ENCODE measurements around the gene PHLDB1. TPM values are rescaled to one million over a fixed set of nuclear protein-coding genes. Genes with fewer than 3 reads are reported as not detected.

The PHLDB1 gene
- total RNA-seq, 4 donors from 2014 or later, result 92.6 to 276 (median 161) TPM

DNA sequence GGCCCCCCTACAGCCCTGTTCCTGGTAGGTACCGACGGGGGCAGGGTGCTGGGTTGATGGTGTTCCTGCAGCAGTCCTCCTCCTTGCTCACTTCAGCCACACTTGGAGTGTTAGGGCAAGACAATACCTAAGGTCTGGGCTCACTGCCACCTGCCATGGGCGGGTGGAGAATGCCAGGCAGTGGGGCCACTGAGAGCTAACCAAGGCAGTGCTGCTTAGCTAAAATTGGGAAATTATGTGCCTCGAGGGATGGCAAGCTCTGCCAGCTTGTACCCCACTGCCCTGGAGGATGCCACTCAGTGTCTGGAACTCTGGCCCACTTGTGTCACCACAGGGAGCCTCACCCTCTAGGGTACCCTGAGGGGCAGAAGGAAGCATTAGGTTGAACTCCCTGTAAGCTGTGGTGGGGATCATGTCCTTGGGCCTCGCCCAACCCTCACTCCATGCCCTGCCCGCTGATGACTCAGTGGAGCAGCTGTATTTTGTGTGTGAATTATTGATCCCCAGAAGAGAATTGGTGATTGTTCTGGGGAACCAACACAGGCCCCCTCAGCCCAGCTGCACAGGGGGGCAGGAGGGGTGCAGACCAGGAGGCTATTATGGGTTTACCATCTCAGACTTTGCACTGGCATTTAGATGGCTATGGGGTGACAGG, 17.7 kb downstream of the PHLDB1 start:
- peaks cover 16 to 48% (median 41%) of the 10 kb centered on the region in 4 donors for H3K4me1 ChIP-seq
- H3K9me3 ChIP-seq, result no peaks in the 10 kb centered on the region
- no peaks in the 10 kb centered on the region for H3K36me3 ChIP-seq
- no peak overlapping the region for H3K4me3 ChIP-seq
- no peak for TF ChIP-seq POLR2AphosphoS5 (IDR thresholded peaks at IDR 0.05)
- no peak for TF ChIP-seq EP300 (IDR thresholded peaks at IDR 0.05; ENCODE audit: low read depth)
- TF ChIP-seq POLR2A (IDR thresholded peaks at IDR 0.05), result no peak
- no peak for TF ChIP-seq CTCF (IDR thresholded peaks at IDR 0.05)
- no peak for DNase-seq
- intact Hi-C loops (cut with DNase I; ENCODE audit: low total_unique reads), result no loop called here
- no peak overlapping the region for H3K27ac ChIP-seq
- in situ Hi-C loops (cut with MboI; ENCODE audit: low pct_ligation_motif_present in 1 of 4, low pct_unique_long_range_greater_than_20kb in 1 of 4, low sequenced_read_pairs in 3 of 4), result no loop called here
- 85% methylated on average over 6 of the region's 6 CpGs; no CpG with 5 or more reads in 1 of the 2 donors for WGBS, 2 donors (ENCODE audit: low coverage in 1 of 2)
- H3K27me3 ChIP-seq, result no peaks in the 10 kb centered on the region

- TF ChIP-seq POLR2A (IDR thresholded peaks at IDR 0.05) (no peak), POLR2AphosphoS5 (IDR thresholded peaks at IDR 0.05) (no peak), CTCF (IDR thresholded peaks at IDR 0.05) (no peak), EP300 (IDR thresholded peaks at IDR 0.05; ENCODE audit: low read depth) (no peak)
- intact Hi-C loops (cut with DNase I; ENCODE audit: low total_unique reads) (no loop called here), in situ Hi-C loops (cut with MboI; ENCODE audit: low pct_ligation_motif_present in 1 of 4, low pct_unique_long_range_greater_than_20kb in 1 of 4, low sequenced_read_pairs in 3 of 4) (no loop called here)
- no peaks in the 10 kb centered on the region for H3K27me3 ChIP-seq
- H3K9me3 ChIP-seq, result no peaks in the 10 kb centered on the region
- H3K4me1 ChIP-seq, result peaks cover 8 to 45% (median 37%) of the 10 kb centered on the region in 4 donors
- H3K36me3 ChIP-seq, result no peaks in the 10 kb centered on the region
- DNase-seq, result no peak
- H3K4me3 ChIP-seq, result no peak overlapping the region
- no peak overlapping the region for H3K27ac ChIP-seq
- 76% methylated on average over 2 of the region's 2 CpGs; no CpG with 5 or more reads in 1 of the 2 donors for WGBS, 2 donors (ENCODE audit: low coverage in 1 of 2)
Measured at GRCh38 chr11:118625976-118626375, 18.6 kb downstream of the PHLDB1 start.

GRCh38 chr11:118627566-118627965, 20.2 kb downstream of the PHLDB1 start:
- no peak for TF ChIP-seq POLR2AphosphoS5 (IDR thresholded peaks at IDR 0.05)
- no peak for TF ChIP-seq EP300 (IDR thresholded peaks at IDR 0.05; ENCODE audit: low read depth)
- TF ChIP-seq POLR2A (IDR thresholded peaks at IDR 0.05), result no peak
- TF ChIP-seq CTCF (IDR thresholded peaks at IDR 0.05), result no peak
- Histone ChIP-seq H3K4me3 (no peak overlapping the region), H3K9me3 (no peaks in the 10 kb centered on the region), H3K27ac (no peak overlapping the region), H3K36me3 (no peaks in the 10 kb centered on the region), H3K4me1 (peaks cover 5 to 45% (median 36%) of the 10 kb centered on the region in 4 donors), H3K27me3 (no peaks in the 10 kb centered on the region)
- 93% methylated on average over 3 of the region's 10 CpGs; no CpG with 5 or more reads in 1 of the 2 donors for WGBS, 2 donors (ENCODE audit: low coverage in 1 of 2)
- intact Hi-C loops (cut with DNase I; ENCODE audit: low total_unique reads), result no loop called here
- DNase-seq, result no peak
- in situ Hi-C loops (cut with MboI; ENCODE audit: low pct_ligation_motif_present in 1 of 4, low pct_unique_long_range_greater_than_20kb in 1 of 4, low sequenced_read_pairs in 3 of 4), result no loop called here

GRCh38 chr11:118628031-118628430, 20.6 kb downstream of the PHLDB1 start:
- TF ChIP-seq EP300 (IDR thresholded peaks at IDR 0.05; ENCODE audit: low read depth) (no peak), CTCF (IDR thresholded peaks at IDR 0.05) (no peak), POLR2AphosphoS5 (IDR thresholded peaks at IDR 0.05) (no peak), POLR2A (IDR thresholded peaks at IDR 0.05) (no peak)
- 89% methylated on average over 20 of the region's 20 CpGs; no CpG with 5 or more reads in 1 of the 2 donors for WGBS, 2 donors (ENCODE audit: low coverage in 1 of 2)
- in situ Hi-C loops (cut with MboI; ENCODE audit: low pct_ligation_motif_present in 1 of 4, low pct_unique_long_range_greater_than_20kb in 1 of 4, low sequenced_read_pairs in 3 of 4) (no loop called here), intact Hi-C loops (cut with DNase I; ENCODE audit: low total_unique reads) (no loop called here)
- Histone ChIP-seq H3K9me3 (no peaks in the 10 kb centered on the region), H3K27ac (no peak overlapping the region), H3K36me3 (no peaks in the 10 kb centered on the region), H3K4me3 (no peak overlapping the region), H3K27me3 (no peaks in the 10 kb centered on the region), H3K4me1 (peaks cover 5 to 45% (median 36%) of the 10 kb centered on the region in 4 donors)
- DNase-seq, result no peak

All from transverse colon (tissue), 4 donors.